ENCODE results near the gene METTL21A.
"Not testable (repeated sequence)": the region's sequence is repeated elsewhere in the genome, so short reads cannot be mapped to it uniquely, and the experiment has no call there.

METTL21A gene

DNA sequence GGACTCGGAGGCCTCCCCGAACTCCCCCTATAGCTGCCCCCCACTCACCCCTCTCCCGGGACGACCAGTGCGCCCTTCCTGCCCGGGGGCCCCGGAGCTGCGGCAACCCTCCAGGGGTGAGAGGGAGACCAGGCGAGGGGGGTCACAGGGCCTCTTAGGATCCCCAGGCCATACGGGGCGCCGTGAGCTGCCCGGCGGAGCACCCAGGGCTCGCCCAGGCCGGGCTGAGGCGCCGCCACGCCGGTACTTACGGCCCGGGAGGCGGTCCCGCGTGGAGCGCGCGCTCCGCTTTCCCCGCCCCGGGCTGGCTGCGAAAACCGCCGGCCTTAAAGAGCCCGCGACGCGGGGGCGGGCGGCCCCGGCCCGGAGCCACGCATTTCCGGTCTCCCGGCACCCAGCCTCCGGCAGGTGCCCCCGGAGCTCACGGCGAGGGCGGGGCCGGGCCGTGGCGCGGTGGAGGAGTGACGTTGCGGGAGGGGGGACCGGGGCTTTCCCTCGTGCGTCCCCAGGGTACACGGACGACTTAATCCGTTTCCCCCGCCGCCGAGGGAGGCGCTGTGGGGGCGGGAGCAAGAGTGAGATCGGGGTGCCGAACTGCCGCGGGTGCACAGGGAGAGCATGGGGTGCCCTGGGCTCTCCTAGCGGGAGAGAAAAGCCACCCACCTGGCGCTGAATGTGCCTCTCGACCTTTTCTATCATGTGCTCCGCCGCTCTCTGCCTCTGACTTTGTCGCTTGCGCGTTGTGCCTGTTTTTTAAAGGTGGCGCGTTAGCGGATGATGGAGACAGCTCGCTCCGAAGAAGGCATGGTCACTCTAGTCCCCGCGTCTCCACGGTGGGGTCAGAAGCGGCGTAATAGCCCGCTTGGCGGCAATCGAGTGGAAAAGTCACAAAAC lies at the start of gene METTL21A:
Gene METTL21A (minus strand): TSS at position 381 of the 894 bp plus-strand sequence. CDS start 1,019 bp downstream, outside the sequence.
- no peaks in the 10 kb centered on the region for H3K36me3 ChIP-seq (ENCODE audit: insufficient read depth, low read length)
- H3K79me2 ChIP-seq (ENCODE audit: control insufficient read depth, insufficient read depth, low read length, unreplicated experiment), result peaks cover 8% of the 10 kb centered on the region
- H2AFZ ChIP-seq (ENCODE audit: low read length, unreplicated experiment), result peak within 1 kb of the TSS; percentile 98
- H3K4me1 ChIP-seq (ENCODE audit: control insufficient read depth, insufficient read depth, low read length, unreplicated experiment), result peaks cover 7% of the 10 kb centered on the region
- H3K27ac ChIP-seq (ENCODE audit: low read depth, low read length), result peak within 1 kb of the TSS; percentile 72
- peak within 1 kb of the TSS; percentile 88 for H3K4me3 ChIP-seq (ENCODE audit: low read depth, low read length)
- H3K27me3 ChIP-seq (ENCODE audit: insufficient read depth, low read length), result no peaks in the 10 kb centered on the region

DNA sequence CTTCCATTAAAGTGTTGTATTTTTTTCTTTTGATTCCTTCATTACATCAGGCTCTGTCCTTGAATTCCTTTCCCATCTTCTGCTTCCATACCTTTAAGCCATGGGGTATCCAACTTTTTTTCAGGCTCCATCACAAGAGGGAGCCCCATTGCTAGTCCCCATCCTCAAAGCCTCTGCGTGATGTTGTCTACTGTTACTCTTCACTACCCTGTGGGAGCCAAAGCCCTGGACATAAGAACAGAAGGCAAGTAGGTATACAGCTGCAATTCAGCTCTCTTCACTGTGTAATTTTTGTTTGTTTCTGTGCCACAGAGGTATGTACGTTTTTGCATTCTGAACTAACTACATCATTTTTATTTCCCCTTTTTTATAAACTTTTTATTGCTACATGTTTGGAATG lies 49.6 kb upstream of the METTL21A start:
- Histone ChIP-seq H3K36me3 (ENCODE audit: insufficient read depth, low read length) (no peaks in the 10 kb centered on the region), H3K27ac (ENCODE audit: low read depth, low read length) (no peak overlapping the region), H2AFZ (ENCODE audit: low read length, unreplicated experiment) (no peak overlapping the region), H3K4me3 (ENCODE audit: low read depth, low read length) (no peak overlapping the region), H3K4me1 (ENCODE audit: control insufficient read depth, insufficient read depth, low read length, unreplicated experiment) (peaks cover 8% of the 10 kb centered on the region), H3K27me3 (ENCODE audit: insufficient read depth, low read length) (no peaks in the 10 kb centered on the region), H3K79me2 (ENCODE audit: control insufficient read depth, insufficient read depth, low read length, unreplicated experiment) (no peaks in the 10 kb centered on the region)

DNA sequence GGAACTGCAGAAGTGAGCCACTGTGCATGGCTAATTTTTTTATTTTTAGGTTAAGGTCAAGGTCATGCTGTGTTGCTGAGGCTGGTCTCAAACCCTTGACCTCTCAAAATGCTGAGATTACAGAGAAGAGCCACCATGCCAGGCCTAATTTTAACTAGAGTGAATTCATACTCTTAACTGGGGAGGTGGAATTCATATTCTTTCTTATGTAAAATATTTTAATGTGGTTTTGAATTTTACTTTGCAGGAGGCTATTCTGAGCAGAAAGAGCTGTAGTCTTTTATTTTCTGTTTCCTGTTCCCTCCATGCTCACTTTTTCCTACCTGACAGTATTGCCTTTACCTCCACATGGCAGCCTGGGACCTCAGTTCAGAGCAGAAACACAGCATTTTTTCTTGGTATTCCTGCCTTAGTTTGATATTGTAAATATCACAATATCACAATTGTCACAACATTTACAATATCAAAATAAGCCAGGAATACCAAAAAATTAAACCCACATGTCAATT lies 49.1 kb upstream of the METTL21A start:
- Histone ChIP-seq H3K27ac (ENCODE audit: low read depth, low read length) (no peak overlapping the region), H3K27me3 (ENCODE audit: insufficient read depth, low read length) (no peaks in the 10 kb centered on the region), H3K4me3 (ENCODE audit: low read depth, low read length) (no peak overlapping the region), H2AFZ (ENCODE audit: low read length, unreplicated experiment) (no peak overlapping the region), H3K36me3 (ENCODE audit: insufficient read depth, low read length) (no peaks in the 10 kb centered on the region), H3K4me1 (ENCODE audit: control insufficient read depth, insufficient read depth, low read length, unreplicated experiment) (peaks cover 8% of the 10 kb centered on the region), H3K79me2 (ENCODE audit: control insufficient read depth, insufficient read depth, low read length, unreplicated experiment) (no peaks in the 10 kb centered on the region)

DNA sequence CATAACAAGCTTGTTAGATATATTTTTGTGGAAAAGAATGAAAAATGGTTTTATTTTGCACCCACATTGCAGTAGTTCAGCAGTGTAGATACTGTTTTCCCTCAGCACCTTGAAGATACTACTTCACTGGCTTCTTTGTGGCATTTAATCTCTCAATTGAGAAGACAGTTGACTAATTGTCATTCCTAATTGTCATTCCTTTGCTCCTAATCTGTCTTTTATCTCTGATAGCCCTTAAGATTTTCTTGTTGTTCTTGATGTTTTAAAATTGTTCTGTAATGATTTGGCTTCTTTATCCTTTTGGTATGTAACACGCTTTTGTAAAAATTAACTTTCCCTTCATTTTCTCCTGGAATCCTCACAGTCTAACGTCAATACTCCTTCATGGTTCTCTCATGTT lies 48.2 kb upstream of the METTL21A start:
- no peaks in the 10 kb centered on the region for H3K36me3 ChIP-seq (ENCODE audit: insufficient read depth, low read length)
- no peak overlapping the region for H3K4me3 ChIP-seq (ENCODE audit: low read depth, low read length)
- no peak overlapping the region for H3K27ac ChIP-seq (ENCODE audit: low read depth, low read length)
- no peaks in the 10 kb centered on the region for H3K27me3 ChIP-seq (ENCODE audit: insufficient read depth, low read length)
- H2AFZ ChIP-seq (ENCODE audit: low read length, unreplicated experiment), result no peak overlapping the region
- peaks cover 8% of the 10 kb centered on the region for H3K4me1 ChIP-seq (ENCODE audit: control insufficient read depth, insufficient read depth, low read length, unreplicated experiment)
- H3K79me2 ChIP-seq (ENCODE audit: control insufficient read depth, insufficient read depth, low read length, unreplicated experiment), result no peaks in the 10 kb centered on the region

DNA sequence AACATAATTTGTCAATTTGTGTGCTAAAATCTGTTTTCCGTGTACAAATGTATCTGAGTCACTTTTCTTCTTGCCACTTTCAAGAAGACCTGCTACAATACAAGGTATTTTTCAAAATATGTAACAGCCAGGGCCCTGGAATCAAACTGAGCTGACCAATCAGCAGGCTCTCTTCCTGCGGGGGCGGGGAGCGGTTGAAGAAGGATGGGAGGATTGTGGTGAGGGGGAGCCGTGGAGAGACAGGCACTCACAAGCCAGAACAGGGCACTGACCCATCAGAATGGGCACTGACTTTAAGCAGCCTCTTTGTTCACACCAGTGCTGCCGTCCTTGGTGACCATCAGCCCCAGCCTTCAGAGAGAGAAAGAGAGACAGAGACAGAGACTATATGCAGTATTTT lies 45.7 kb upstream of the METTL21A start:
- Histone ChIP-seq H3K79me2 (ENCODE audit: control insufficient read depth, insufficient read depth, low read length, unreplicated experiment) (no peaks in the 10 kb centered on the region), H3K4me1 (ENCODE audit: control insufficient read depth, insufficient read depth, low read length, unreplicated experiment) (no peaks in the 10 kb centered on the region), H3K27ac (ENCODE audit: low read depth, low read length) (no peak overlapping the region), H3K4me3 (ENCODE audit: low read depth, low read length) (no peak overlapping the region), H3K27me3 (ENCODE audit: insufficient read depth, low read length) (no peaks in the 10 kb centered on the region), H3K36me3 (ENCODE audit: insufficient read depth, low read length) (no peaks in the 10 kb centered on the region), H2AFZ (ENCODE audit: low read length, unreplicated experiment) (no peak overlapping the region)

DNA sequence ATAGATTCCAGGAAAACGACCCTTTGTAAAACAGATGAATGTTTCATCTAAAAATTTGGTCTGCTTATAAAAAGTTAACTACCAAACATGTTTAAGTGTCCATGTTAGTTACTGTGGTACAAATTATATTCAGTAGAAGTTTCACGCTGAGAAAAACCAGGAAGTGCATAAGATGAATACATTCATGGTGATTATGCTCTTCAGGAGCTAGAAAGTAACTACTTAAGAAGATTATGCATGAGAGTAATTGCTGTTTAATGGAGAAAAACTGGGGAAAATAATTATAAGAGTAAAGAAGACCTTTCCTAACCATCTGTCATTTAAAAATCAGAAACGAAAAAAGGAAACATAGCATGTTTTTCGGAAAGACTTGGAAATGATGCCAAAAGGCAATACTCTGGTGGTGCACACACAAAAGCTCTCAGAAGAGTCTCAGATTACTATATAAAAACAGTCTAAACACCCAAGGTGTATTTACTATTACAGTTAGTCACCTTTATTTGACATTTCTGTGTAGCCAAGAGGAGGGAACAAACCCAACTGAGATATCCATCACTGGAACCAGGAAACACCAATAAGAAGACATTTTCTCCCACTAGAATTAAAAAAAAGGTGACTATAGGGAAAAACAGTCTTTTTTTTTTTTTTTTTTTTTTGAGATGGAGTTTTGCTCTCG lies 38.8 kb upstream of the METTL21A start:
- peaks cover 6% of the 10 kb centered on the region for H3K4me1 ChIP-seq (ENCODE audit: control insufficient read depth, insufficient read depth, low read length, unreplicated experiment)
- H3K4me3 ChIP-seq (ENCODE audit: low read depth, low read length), result no peak overlapping the region
- H3K27ac ChIP-seq (ENCODE audit: low read depth, low read length), result no peak overlapping the region
- no peaks in the 10 kb centered on the region for H3K36me3 ChIP-seq (ENCODE audit: insufficient read depth, low read length)
- no peaks in the 10 kb centered on the region for H3K79me2 ChIP-seq (ENCODE audit: control insufficient read depth, insufficient read depth, low read length, unreplicated experiment)
- H2AFZ ChIP-seq (ENCODE audit: low read length, unreplicated experiment), result no peak overlapping the region
- H3K27me3 ChIP-seq (ENCODE audit: insufficient read depth, low read length), result no peaks in the 10 kb centered on the region

DNA sequence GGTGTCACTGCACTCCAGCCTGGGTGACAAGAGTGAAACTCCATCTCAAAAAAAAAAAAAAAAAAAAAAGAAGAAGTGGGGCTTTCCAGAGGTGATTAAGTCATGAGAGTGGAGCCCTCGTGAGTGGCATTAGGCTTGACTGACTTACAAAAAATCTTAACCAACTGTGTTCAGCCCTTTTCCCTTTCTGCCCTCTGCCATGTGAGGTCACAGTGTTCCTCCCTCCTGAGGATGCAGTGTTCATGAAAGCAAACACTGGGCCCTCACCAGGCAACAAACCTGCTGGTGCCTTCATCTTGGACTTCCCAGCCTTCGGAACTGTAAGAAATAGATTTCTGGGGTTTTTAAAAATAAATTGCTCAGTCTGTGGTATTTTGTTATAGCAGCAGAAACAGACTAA lies 37.0 kb upstream of the METTL21A start:
- Histone ChIP-seq H3K27ac (ENCODE audit: low read depth, low read length) (no peak overlapping the region), H2AFZ (ENCODE audit: low read length, unreplicated experiment) (no peak overlapping the region), H3K27me3 (ENCODE audit: insufficient read depth, low read length) (no peaks in the 10 kb centered on the region), H3K79me2 (ENCODE audit: control insufficient read depth, insufficient read depth, low read length, unreplicated experiment) (no peaks in the 10 kb centered on the region), H3K4me3 (ENCODE audit: low read depth, low read length) (no peak overlapping the region), H3K36me3 (ENCODE audit: insufficient read depth, low read length) (no peaks in the 10 kb centered on the region), H3K4me1 (ENCODE audit: control insufficient read depth, insufficient read depth, low read length, unreplicated experiment) (peaks cover 6% of the 10 kb centered on the region)

DNA sequence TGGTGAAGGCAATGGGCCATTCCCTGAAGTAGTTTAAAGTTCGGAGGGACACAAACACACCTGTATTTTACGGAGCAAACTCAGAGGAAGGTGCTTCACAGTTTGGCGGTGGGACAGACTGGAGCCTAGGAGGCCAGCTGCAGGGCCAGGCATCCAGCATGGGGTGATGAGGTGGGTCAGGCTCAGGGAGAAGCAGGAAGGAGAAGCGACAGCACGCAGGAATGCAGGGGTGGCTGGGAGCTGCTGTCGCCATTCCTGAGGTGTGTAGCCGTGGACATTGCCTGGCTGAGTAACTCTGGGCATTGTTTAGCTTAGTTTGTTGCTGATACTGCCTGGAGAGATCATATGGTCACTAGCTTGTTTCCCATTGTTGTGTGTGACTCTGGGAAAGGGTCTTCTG lies 35.8 kb upstream of the METTL21A start:
- Histone ChIP-seq H3K27ac (ENCODE audit: low read depth, low read length) (no peak overlapping the region), H3K79me2 (ENCODE audit: control insufficient read depth, insufficient read depth, low read length, unreplicated experiment) (no peaks in the 10 kb centered on the region), H2AFZ (ENCODE audit: low read length, unreplicated experiment) (no peak overlapping the region), H3K4me1 (ENCODE audit: control insufficient read depth, insufficient read depth, low read length, unreplicated experiment) (peaks cover 6% of the 10 kb centered on the region), H3K36me3 (ENCODE audit: insufficient read depth, low read length) (no peaks in the 10 kb centered on the region), H3K27me3 (ENCODE audit: insufficient read depth, low read length) (no peaks in the 10 kb centered on the region), H3K4me3 (ENCODE audit: low read depth, low read length) (no peak overlapping the region)

DNA sequence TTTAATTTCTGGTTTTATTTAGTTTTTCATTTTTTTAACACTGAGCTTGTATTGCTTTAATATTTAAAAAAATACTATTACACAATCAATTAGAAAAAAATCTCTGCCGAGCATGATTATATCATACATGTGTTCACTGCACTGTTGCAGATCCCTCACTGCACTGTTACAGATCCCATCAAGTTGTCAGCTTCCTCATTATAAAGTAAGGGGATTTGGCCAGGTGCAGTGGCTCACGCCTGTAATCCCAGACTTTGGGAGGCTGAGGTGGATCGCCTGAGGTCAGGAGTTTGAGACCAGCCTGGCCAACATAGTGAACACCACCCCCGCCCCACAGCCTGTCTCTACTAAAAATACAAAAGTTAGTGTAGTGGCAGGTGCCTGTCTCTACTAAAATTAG lies 33.0 kb upstream of the METTL21A start:
- Histone ChIP-seq H2AFZ (ENCODE audit: low read length, unreplicated experiment) (no peak overlapping the region), H3K79me2 (ENCODE audit: control insufficient read depth, insufficient read depth, low read length, unreplicated experiment) (no peaks in the 10 kb centered on the region), H3K4me3 (ENCODE audit: low read depth, low read length) (no peak overlapping the region), H3K27me3 (ENCODE audit: insufficient read depth, low read length) (no peaks in the 10 kb centered on the region), H3K4me1 (ENCODE audit: control insufficient read depth, insufficient read depth, low read length, unreplicated experiment) (no peaks in the 10 kb centered on the region), H3K36me3 (ENCODE audit: insufficient read depth, low read length) (no peaks in the 10 kb centered on the region), H3K27ac (ENCODE audit: low read depth, low read length) (no peak overlapping the region)

DNA sequence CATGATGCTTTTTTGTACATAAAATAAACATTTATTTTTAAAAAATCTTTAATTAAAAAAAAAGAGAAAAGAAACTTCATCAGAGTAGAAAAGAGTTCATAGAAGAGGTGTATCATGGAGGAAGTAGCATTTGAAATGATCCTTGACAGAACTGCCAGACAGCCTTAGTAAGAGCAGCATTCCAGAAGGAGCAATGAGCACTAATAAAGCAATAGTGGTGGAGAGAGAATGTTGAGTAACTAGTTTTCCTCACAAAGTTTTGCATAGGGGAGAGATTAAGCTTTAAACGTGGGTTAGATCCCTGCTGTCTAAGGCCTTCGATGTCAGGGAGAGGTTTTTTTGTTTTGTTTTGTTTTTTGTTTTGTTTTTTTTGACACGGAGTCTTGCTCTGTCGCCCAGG lies 29.8 kb upstream of the METTL21A start:
- Histone ChIP-seq H3K27me3 (ENCODE audit: insufficient read depth, low read length) (no peaks in the 10 kb centered on the region), H3K4me1 (ENCODE audit: control insufficient read depth, insufficient read depth, low read length, unreplicated experiment) (no peaks in the 10 kb centered on the region), H3K4me3 (ENCODE audit: low read depth, low read length) (no peak overlapping the region), H3K27ac (ENCODE audit: low read depth, low read length) (no peak overlapping the region), H3K36me3 (ENCODE audit: insufficient read depth, low read length) (no peaks in the 10 kb centered on the region), H2AFZ (ENCODE audit: low read length, unreplicated experiment) (no peak overlapping the region), H3K79me2 (ENCODE audit: control insufficient read depth, insufficient read depth, low read length, unreplicated experiment) (no peaks in the 10 kb centered on the region)

DNA sequence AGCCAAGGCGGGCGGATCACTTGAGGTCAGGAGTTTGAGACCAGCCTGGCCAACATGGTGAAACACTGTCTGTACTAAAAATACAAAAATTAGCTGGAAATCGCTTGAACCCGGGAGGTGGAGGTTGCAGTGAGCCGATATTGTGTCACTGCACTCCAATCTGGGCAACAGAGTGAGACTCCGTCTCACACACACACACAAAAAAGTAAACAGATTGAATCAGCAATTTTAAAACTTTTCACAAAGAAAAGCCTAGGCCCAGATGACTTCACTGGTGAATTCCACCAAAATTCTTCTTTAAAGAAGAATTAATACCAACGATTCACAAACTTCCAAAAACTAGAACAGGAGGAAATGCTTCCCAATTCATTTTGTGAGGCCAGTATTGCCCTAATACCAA lies 21.4 kb upstream of the METTL21A start:
- H3K4me3 ChIP-seq (ENCODE audit: low read depth, low read length); H2AFZ ChIP-seq (ENCODE audit: low read length, unreplicated experiment): not testable (repeated sequence)

More for the DNA sequence above, 21.4 kb upstream of the METTL21A start:
- not testable (repeated sequence) for H3K27me3 ChIP-seq (ENCODE audit: insufficient read depth, low read length); H3K36me3 ChIP-seq (ENCODE audit: insufficient read depth, low read length); H3K4me1 ChIP-seq (ENCODE audit: control insufficient read depth, insufficient read depth, low read length, unreplicated experiment); H3K27ac ChIP-seq (ENCODE audit: low read depth, low read length); H3K79me2 ChIP-seq (ENCODE audit: control insufficient read depth, insufficient read depth, low read length, unreplicated experiment)
